HG03175 (cell line): Measurements from ENCODE around the gene CCDC154.
A peak's percentile ranks its signal among the peaks of the same experiment; 100 is the strongest.
"Not testable (repeated sequence)": the region's sequence is repeated elsewhere in the genome, so short reads cannot be mapped to it uniquely, and the experiment has no call there.

Source experiments
- ATAC-seq: cut with Tn5 transposase; IDR thresholded peaks from one replicate; pipeline ENCODE4 v1.9.1; 2021; ENCODE audit warnings: mild to moderate bottlenecking, moderate library complexity; ENCODE audit not compliant: unreplicated experiment

CCDC154 gene

GRCh38 chr16:1474082-1474795 is 29.9 kb upstream of the CCDC154 start:
- peak; percentile 9 for ATAC-seq

GRCh38 chr16:1472974-1473373 is 28.6 kb upstream of the CCDC154 start:
- ATAC-seq = no peak

GRCh38 chr16:1471569-1472194 is 27.3 kb upstream of the CCDC154 start:
- ATAC-seq = no peak

GRCh38 chr16:1470481-1471251 is 26.3 kb upstream of the CCDC154 start:
- ATAC-seq = no peak

- ATAC-seq = peak; percentile 44
These were observed 25.4 kb upstream of the CCDC154 start for GRCh38 chr16:1469693-1470201.

GRCh38 chr16:1469141-1469540 is 24.8 kb upstream of the CCDC154 start:
- ATAC-seq = not testable (repeated sequence)

GRCh38 chr16:1468426-1468810 is 24.1 kb upstream of the CCDC154 start:
- no peak for ATAC-seq

GRCh38 chr16:1466968-1467521 is 22.7 kb upstream of the CCDC154 start:
- no peak for ATAC-seq

GRCh38 chr16:1466054-1466453 is 21.7 kb upstream of the CCDC154 start:
- no peak for ATAC-seq

GRCh38 chr16:1465567-1465915 is 21.2 kb upstream of the CCDC154 start:
- no peak for ATAC-seq

GRCh38 chr16:1464894-1465566 is 20.7 kb upstream of the CCDC154 start:
- no peak for ATAC-seq

- no peak for ATAC-seq
These were observed 20.0 kb upstream of the CCDC154 start for GRCh38 chr16:1464196-1464893.

GRCh38 chr16:1461146-1461545 is 16.8 kb upstream of the CCDC154 start:
- no peak for ATAC-seq

- ATAC-seq = no peak
These were observed 16.3 kb upstream of the CCDC154 start for GRCh38 chr16:1460602-1461138.

- ATAC-seq = no peak
These were observed 15.6 kb upstream of the CCDC154 start for GRCh38 chr16:1459967-1460366.

GRCh38 chr16:1458977-1459341 is 14.6 kb upstream of the CCDC154 start:
- ATAC-seq = no peak

GRCh38 chr16:1458336-1458976 is 14.1 kb upstream of the CCDC154 start:
- ATAC-seq = no peak

GRCh38 chr16:1457489-1458245 is 13.3 kb upstream of the CCDC154 start:
- no peak for ATAC-seq

GRCh38 chr16:1456951-1457350 is 12.6 kb upstream of the CCDC154 start:
- no peak for ATAC-seq
